Measurements from ENCODE around the gene PDC.
"Not testable (repeated sequence)": the region's sequence is repeated elsewhere in the genome, so short reads cannot be mapped to it uniquely, and the experiment has no call there.

PDC gene

GRCh38 chr1:186404454-186405051 lies 56.4 kb downstream of the PDC start:
- H3K27ac ChIP-seq: no peak overlapping the region

GRCh38 chr1:186403632-186404031 lies 57.3 kb downstream of the PDC start:
- TF ChIP-seq ZFX (IDR thresholded peaks at IDR 0.05; ENCODE audit: borderline replicate concordance): no peak
- TF ChIP-seq CTCF (IDR thresholded peaks at IDR 0.05): no peak

More at GRCh38 chr1:186404454-186405051, 56.4 kb downstream of the PDC start:
- TF ChIP-seq ZFX (IDR thresholded peaks at IDR 0.05; ENCODE audit: borderline replicate concordance) (no peak), CTCF (IDR thresholded peaks at IDR 0.05) (peak; percentile 97)

GRCh38 chr1:186401446-186401845 lies 59.5 kb downstream of the PDC start:
- not testable (repeated sequence) for H3K27ac ChIP-seq

More at GRCh38 chr1:186403632-186404031, 57.3 kb downstream of the PDC start:
- H3K27ac ChIP-seq: no peak overlapping the region

Data from 22Rv1 (cell line).